Measurements from ENCODE around the gene YIF1A.

The YIF1A gene

DNA sequence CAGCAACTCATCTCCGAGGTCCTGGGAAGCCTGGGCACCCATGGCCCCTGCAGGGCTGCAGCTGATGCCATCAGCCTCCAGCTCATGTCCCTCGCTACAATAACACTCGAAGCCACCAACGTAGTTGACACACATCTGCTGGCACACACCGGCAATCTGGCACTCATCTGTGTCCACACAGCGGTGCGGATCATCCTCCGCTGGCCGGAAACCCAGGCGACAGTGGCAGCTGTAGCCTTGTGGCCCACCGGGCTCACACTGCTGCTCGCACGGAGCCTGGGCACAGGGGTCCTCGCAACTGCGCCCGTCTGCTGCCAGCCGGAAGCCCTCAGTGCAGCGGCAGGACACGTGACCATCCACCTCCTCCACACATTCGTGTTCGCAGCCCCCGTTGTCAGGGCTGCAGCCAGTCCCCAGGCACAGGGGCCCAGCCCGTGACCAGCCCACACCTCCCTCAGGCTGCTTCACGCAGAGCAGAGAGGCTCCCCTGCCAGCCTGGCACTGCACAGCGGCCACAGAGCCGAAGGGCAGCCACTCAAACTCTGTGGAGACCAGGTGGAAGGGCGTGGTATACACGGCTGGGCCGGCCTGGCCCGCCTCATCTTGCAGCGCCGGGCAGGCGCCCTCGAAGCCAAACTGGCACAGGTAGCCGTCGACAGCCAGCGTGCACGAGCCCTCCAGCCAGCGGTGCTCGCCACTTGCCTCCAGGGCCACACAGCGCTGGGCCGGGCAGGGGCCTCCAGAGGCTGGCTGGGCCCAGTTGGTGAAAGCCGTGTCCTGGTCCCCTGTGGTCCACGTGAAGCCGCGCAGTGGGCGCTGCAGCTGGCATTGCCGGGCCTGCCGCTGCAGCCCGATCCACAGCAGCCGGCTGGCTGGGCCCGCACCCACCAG, 27.2 kb upstream of the YIF1A start:
- Histone ChIP-seq H3K27ac (ENCODE audit: poor library complexity, severe bottlenecking) (no peak overlapping the region), H3K27me3 (ENCODE audit: insufficient read depth, poor library complexity, severe bottlenecking) (no peaks in the 10 kb centered on the region), H3K36me3 (ENCODE audit: low read depth) (no peaks in the 10 kb centered on the region), H3K9me3 (ENCODE audit: severe bottlenecking) (peaks cover 3% of the 10 kb centered on the region), H3K4me3 (ENCODE audit: severe bottlenecking) (no peak overlapping the region), H3K4me1 (ENCODE audit: insufficient read depth, poor library complexity, severe bottlenecking) (peaks cover 6% of the 10 kb centered on the region)
- TF ChIP-seq, protein P1, sequence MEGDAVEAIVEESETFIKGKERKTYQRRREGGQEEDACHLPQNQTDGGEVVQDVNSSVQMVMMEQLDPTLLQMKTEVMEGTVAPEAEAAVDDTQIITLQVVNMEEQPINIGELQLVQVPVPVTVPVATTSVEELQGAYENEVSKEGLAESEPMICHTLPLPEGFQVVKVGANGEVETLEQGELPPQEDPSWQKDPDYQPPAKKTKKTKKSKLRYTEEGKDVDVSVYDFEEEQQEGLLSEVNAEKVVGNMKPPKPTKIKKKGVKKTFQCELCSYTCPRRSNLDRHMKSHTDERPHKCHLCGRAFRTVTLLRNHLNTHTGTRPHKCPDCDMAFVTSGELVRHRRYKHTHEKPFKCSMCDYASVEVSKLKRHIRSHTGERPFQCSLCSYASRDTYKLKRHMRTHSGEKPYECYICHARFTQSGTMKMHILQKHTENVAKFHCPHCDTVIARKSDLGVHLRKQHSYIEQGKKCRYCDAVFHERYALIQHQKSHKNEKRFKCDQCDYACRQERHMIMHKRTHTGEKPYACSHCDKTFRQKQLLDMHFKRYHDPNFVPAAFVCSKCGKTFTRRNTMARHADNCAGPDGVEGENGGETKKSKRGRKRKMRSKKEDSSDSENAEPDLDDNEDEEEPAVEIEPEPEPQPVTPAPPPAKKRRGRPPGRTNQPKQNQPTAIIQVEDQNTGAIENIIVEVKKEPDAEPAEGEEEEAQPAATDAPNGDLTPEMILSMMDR (IDR thresholded peaks at IDR 0.05; ENCODE audit: poor library complexity, severe bottlenecking), result no peak
- no peak for ATAC-seq (ENCODE audit: low read depth)
- DNase-seq (ENCODE audit: low spot score), result no peak

DNA sequence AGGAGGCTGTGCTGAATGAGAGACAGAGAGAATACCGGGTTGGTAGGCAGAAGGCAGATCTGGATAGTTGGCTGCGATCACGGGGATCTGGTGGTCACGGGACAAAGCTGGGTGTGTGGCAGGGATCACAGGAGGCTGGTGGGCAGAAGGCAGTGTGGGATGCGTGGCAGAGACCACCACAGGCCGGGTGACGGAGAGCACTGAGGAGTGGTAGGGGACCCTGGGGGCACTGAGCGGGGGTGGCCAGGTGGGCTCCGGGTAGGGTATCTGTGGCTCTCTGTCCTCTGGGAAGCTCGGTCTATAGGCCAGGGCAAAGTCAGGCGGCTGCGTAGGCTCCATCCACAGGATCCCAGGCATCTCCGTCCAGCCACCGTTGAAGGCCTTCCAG, 26.5 kb upstream of the YIF1A start:
- no peak overlapping the region for H3K4me3 ChIP-seq (ENCODE audit: severe bottlenecking)
- H3K9me3 ChIP-seq (ENCODE audit: severe bottlenecking), result peaks cover 3% of the 10 kb centered on the region
- peaks cover 6% of the 10 kb centered on the region for H3K4me1 ChIP-seq (ENCODE audit: insufficient read depth, poor library complexity, severe bottlenecking)
- no peaks in the 10 kb centered on the region for H3K27me3 ChIP-seq (ENCODE audit: insufficient read depth, poor library complexity, severe bottlenecking)
- no peaks in the 10 kb centered on the region for H3K36me3 ChIP-seq (ENCODE audit: low read depth)
- no peak for DNase-seq (ENCODE audit: low spot score)
- no peak for ATAC-seq (ENCODE audit: low read depth)
- no peak overlapping the region for H3K27ac ChIP-seq (ENCODE audit: poor library complexity, severe bottlenecking)
- TF ChIP-seq, protein P1 (IDR thresholded peaks at IDR 0.05; ENCODE audit: poor library complexity, severe bottlenecking), result no peak

DNA sequence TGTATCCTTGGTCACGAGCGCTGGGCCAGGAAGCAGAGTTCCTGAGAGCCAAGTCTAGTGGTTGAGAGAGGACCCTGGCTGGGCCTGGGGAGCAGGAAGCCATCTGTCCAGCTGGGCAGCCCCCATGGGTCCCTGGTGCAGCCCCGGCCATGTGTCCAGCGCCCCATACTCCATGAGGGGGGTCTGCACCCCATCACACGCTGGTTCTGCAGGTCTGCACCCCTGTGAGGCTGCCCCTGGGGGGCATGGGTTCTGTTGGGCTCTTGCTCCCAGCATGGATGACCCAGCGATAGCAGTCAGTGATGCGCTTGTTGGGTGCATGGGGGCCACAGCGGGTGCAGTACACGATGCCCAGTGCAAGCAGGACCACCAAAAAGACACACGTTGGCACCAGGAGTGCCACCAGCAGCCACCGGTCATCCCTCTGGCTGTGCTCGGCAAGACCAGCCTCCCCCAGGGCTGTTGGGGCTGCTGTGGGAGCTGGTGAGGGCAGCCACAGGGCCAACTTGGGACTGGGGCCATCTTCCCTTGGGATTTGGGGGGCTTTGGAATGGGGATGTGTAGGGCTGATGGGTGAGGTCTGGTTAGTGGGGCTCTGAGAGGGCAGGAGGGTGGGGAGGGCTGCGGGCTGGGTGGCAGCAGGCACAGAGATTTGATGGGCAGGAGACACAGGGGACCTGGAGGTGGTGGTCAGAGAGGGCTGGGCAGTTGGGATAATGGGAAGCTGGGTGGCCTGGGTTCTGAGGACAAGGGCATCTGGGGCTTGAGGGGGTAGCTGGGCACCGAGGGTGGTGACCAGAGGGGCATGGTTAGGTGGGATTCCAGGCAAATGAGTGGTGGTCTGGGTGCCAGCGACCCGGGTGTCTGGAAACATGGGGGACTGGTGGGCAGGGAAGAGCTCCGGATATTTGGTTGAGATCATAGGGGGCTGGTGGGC, 25.9 kb upstream of the YIF1A start:
- DNase-seq (ENCODE audit: low spot score), result no peak
- no peak overlapping the region for H3K27ac ChIP-seq (ENCODE audit: poor library complexity, severe bottlenecking)
- peaks cover under 1% of the 10 kb centered on the region for H3K9me3 ChIP-seq (ENCODE audit: severe bottlenecking)
- no peak for ATAC-seq (ENCODE audit: low read depth)
- H3K4me1 ChIP-seq (ENCODE audit: insufficient read depth, poor library complexity, severe bottlenecking), result peaks cover 6% of the 10 kb centered on the region
- no peak overlapping the region for H3K4me3 ChIP-seq (ENCODE audit: severe bottlenecking)
- TF ChIP-seq, protein P1 (IDR thresholded peaks at IDR 0.05; ENCODE audit: poor library complexity, severe bottlenecking), result no peak
- no peaks in the 10 kb centered on the region for H3K27me3 ChIP-seq (ENCODE audit: insufficient read depth, poor library complexity, severe bottlenecking)
- H3K36me3 ChIP-seq (ENCODE audit: low read depth), result no peaks in the 10 kb centered on the region

DNA sequence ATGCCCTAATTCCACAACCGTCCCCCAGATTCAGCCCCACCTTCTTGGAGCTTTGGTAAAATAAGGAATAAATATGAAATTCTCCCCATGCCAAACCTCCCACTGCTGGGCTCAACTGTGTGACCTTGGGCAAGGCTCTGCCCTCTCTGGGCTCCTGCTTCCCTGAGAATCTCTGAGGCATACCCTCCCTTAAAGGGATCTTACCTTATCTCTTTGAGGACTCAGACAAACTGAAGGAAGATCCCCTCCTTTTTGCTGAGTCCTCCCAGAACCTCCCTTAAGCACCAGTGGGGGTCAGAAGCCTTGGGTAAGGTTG, 25.2 kb upstream of the YIF1A start:
- Histone ChIP-seq H3K27me3 (ENCODE audit: insufficient read depth, poor library complexity, severe bottlenecking) (no peaks in the 10 kb centered on the region), H3K27ac (ENCODE audit: poor library complexity, severe bottlenecking) (no peak overlapping the region), H3K4me1 (ENCODE audit: insufficient read depth, poor library complexity, severe bottlenecking) (peaks cover 6% of the 10 kb centered on the region), H3K36me3 (ENCODE audit: low read depth) (no peaks in the 10 kb centered on the region), H3K4me3 (ENCODE audit: severe bottlenecking) (no peak overlapping the region), H3K9me3 (ENCODE audit: severe bottlenecking) (no peaks in the 10 kb centered on the region)
- no peak for ATAC-seq (ENCODE audit: low read depth)
- no peak for DNase-seq (ENCODE audit: low spot score)
- TF ChIP-seq, protein P1 (IDR thresholded peaks at IDR 0.05; ENCODE audit: poor library complexity, severe bottlenecking), result no peak

Data from RWPE2 (cell line).